Transverse colon (tissue), 4 donors: ENCODE measurements around the gene GSTA4. TPM values are rescaled to one million over a fixed set of nuclear protein-coding genes. Genes with fewer than 3 reads are reported as not detected.

Experiments used
- DNase-seq: peaks from one replicate; pipeline ENCODE4 v3.0.0-alpha.2; 2019
- H3K27ac ChIP-seq, 4 donors: fragments of 200-600 bp; sonication (generic); 2 replicates each; pipeline ENCODE4 v1.5.1; 2016 to 2018; ENCODE audit warnings: inconsistent platforms in 4 of 4
- H3K27me3 ChIP-seq: fragments of 200-600 bp; sonication (generic); 2 replicates; pipeline ENCODE4 v1.5.1; 2017; ENCODE audit warnings: inconsistent platforms
- H3K36me3 ChIP-seq, 4 donors: fragments of 200-600 bp; sonication (generic); 2 replicates each; pipeline ENCODE4 v1.5.1; 2017 to 2019; ENCODE audit warnings: inconsistent platforms in 4 of 4
- H3K4me1 ChIP-seq, 4 donors: fragments of 200-600 bp; sonication (generic); 2 replicates each; pipeline ENCODE4 v1.5.1; 2017 to 2020; ENCODE audit warnings: inconsistent platforms in 4 of 4
- H3K4me3 ChIP-seq, 4 donors: fragments of 200-600 bp; sonication (generic); 1 replicate in 1 of 4; 2 replicates in 3 of 4; pipeline versions ENCODE4 v1.5.1 to v1.6.1; 2017 to 2019; ENCODE audit warnings: inconsistent platforms in 4 of 4
- H3K9me3 ChIP-seq, 2 donors: fragments of 200-600 bp; sonication (generic); 2 replicates each; pipeline ENCODE4 v1.5.1; 2017 to 2019; ENCODE audit warnings: inconsistent platforms in 2 of 2
- CTCF ChIP-seq, 5 experiments: fragments of 200-600 bp in 3 of 5; fragments of 450-650 bp in 2 of 5; sonication (generic) in 3 of 5; IDR thresholded peaks; 1 replicate in 2 of 5; 2 replicates in 3 of 5; pipeline ENCODE4 v1.5.1; 2016 to 2017; ENCODE audit warnings: antibody characterized with exemption in 5 of 5, inconsistent platforms in 3 of 5, mild to moderate bottlenecking in 2 of 5, moderate library complexity in 1 of 5
- EP300 ChIP-seq: sonication (generic); formaldehyde crosslinking; IDR thresholded peaks from one replicate; pipeline ENCODE4 v1.6.1; 2017; ENCODE audit warnings: antibody characterized with exemption, low read depth
- POLR2A ChIP-seq: fragments of 450-650 bp; IDR thresholded peaks from one replicate; pipeline ENCODE4 v1.6.1; 2016; ENCODE audit warnings: antibody characterized with exemption, mild to moderate bottlenecking, moderate library complexity
- POLR2AphosphoS5 ChIP-seq, 3 donors: sonication (generic); formaldehyde crosslinking; IDR thresholded peaks; one replicate each; pipeline ENCODE4 v1.6.1; 2016; ENCODE audit warnings: antibody characterized with exemption in 3 of 3
- WGBS, 2 donors: methylation state at CpG; one replicate each; pipeline ENCODE4 v1.1.5; 2018; ENCODE audit warnings: low coverage in 1 of 2; 5-methylcytosine and 5-hydroxymethylcytosine counted together
- in situ Hi-C, 4 donors: fragments of 200-750 bp; cut with MboI; loops; one replicate each; pipeline versions ENCODE4 v1.15.0 to v1.15.1; 2017; ENCODE audit warnings: low sequenced_read_pairs in 3 of 4, low pct_ligation_motif_present in 1 of 4, low pct_unique_long_range_greater_than_20kb in 1 of 4
- intact Hi-C: fragments of 100-400 bp; cut with DNase I; formaldehyde crosslinking; loops from one replicate; pipeline ENCODE4 v1.15.1; 2023; ENCODE audit warnings: low total_unique reads
- total RNA-seq, 4 donors: library from RNA; depleted of rRNA; stranded (reverse); fragments of >200 nt; gene quantifications; one replicate each; pipeline ENCODE4 v1.1.0, GENCODE V29; 2016

GSTA4 gene
- total RNA-seq, 4 donors from 2014 or later: 1.5 to 47.4 (median 11.2) TPM

- WGBS, 2 donors: 83 to 90% methylated on average over 2 to 6 of the region's 6 CpGs
- no peak for DNase-seq
- H3K27ac ChIP-seq: no peak overlapping the region
Observed at GRCh38 chr6:52929321-52930164, 65.5 kb downstream of the GSTA4 start.

More at GRCh38 chr6:52929321-52930164, 65.5 kb downstream of the GSTA4 start:
- Histone ChIP-seq H3K4me3 (no peak overlapping the region), H3K27me3 (no peaks in the 10 kb centered on the region), H3K36me3 (no peaks in the 10 kb centered on the region), H3K4me1 (no peaks in the 10 kb centered on the region), H3K9me3 (no peaks in the 10 kb centered on the region)
- intact Hi-C loops: no loop called here
- in situ Hi-C loops: no loop called here
- TF ChIP-seq CTCF (IDR thresholded peaks at IDR 0.05) (no peak), POLR2AphosphoS5 (IDR thresholded peaks at IDR 0.05) (no peak), POLR2A (no peak), EP300 (no peak)

Other genes starting within 250 kb of the GSTA4 start
- under 1 TPM in 1 of 4 donors, not detected in 3; 1.00 TPM for gene GSTA2, start 231.8 kb downstream of the GSTA4 start, total RNA-seq
- gene GSTA1, start 191.5 kb downstream of the GSTA4 start, total RNA-seq: 10 to 100 TPM in 2 of 4 donors, 1 to 10 TPM in 1, not detected in 1; 1.4 to 18.5 (median 16.2) TPM
- gene GSTA5, start 154.5 kb downstream of the GSTA4 start, total RNA-seq: not detected
- not detected for gene GSTA3, start 85.6 kb downstream of the GSTA4 start, total RNA-seq
- gene CILK1, start 66.5 kb upstream of the GSTA4 start, total RNA-seq: 10 to 100 TPM in 3 of 4 donors, 1 to 10 TPM in 1; 7.0 to 19.1 (median 16.7) TPM
- 100 to 1,000 TPM in 1 of 4 donors, 10 to 100 TPM in 3; 50.5 to 166 (median 64.2) TPM for gene FBXO9, start 70.1 kb upstream of the GSTA4 start, total RNA-seq
- gene GCM1, start 153.6 kb upstream of the GSTA4 start, total RNA-seq: under 1 TPM in 1 of 4 donors, not detected in 3; 0.32 TPM